GM20000 (cell line): ENCODE results near the gene LMX1A.

Experiments used
- DNase-seq: peaks from one replicate; pipeline ENCODE4 v3.0.0; 2012; ENCODE audit warnings: low spot score
- TF ChIP-seq, protein P1 (sequence below): IDR thresholded peaks from 2 replicates; pipeline ENCODE4 v1.5.1; 2012; ENCODE audit warnings: mild to moderate bottlenecking, control low read depth; ENCODE audit errors: extremely low read depth, missing control alignments

Gene LMX1A

GRCh38 chr1:165325460-165326203, 30.9 kb downstream of the LMX1A start:
- TF ChIP-seq, protein P1, sequence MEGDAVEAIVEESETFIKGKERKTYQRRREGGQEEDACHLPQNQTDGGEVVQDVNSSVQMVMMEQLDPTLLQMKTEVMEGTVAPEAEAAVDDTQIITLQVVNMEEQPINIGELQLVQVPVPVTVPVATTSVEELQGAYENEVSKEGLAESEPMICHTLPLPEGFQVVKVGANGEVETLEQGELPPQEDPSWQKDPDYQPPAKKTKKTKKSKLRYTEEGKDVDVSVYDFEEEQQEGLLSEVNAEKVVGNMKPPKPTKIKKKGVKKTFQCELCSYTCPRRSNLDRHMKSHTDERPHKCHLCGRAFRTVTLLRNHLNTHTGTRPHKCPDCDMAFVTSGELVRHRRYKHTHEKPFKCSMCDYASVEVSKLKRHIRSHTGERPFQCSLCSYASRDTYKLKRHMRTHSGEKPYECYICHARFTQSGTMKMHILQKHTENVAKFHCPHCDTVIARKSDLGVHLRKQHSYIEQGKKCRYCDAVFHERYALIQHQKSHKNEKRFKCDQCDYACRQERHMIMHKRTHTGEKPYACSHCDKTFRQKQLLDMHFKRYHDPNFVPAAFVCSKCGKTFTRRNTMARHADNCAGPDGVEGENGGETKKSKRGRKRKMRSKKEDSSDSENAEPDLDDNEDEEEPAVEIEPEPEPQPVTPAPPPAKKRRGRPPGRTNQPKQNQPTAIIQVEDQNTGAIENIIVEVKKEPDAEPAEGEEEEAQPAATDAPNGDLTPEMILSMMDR, result no peak
- no peak for DNase-seq

GRCh38 chr1:165324050-165324449, 32.5 kb downstream of the LMX1A start:
- TF ChIP-seq, protein P1, result no peak

GRCh38 chr1:165317612-165318011, 38.9 kb downstream of the LMX1A start:
- DNase-seq, result no peak

More at GRCh38 chr1:165324050-165324449, 32.5 kb downstream of the LMX1A start:
- no peak for DNase-seq

GRCh38 chr1:165316153-165316772, 40.3 kb downstream of the LMX1A start:
- TF ChIP-seq, protein P1, result no peak
- no peak for DNase-seq

More at GRCh38 chr1:165317612-165318011, 38.9 kb downstream of the LMX1A start:
- TF ChIP-seq, protein P1, result no peak

GRCh38 chr1:165315481-165315880, 41.0 kb downstream of the LMX1A start:
- TF ChIP-seq, protein P1, result no peak
- no peak for DNase-seq

DNA sequence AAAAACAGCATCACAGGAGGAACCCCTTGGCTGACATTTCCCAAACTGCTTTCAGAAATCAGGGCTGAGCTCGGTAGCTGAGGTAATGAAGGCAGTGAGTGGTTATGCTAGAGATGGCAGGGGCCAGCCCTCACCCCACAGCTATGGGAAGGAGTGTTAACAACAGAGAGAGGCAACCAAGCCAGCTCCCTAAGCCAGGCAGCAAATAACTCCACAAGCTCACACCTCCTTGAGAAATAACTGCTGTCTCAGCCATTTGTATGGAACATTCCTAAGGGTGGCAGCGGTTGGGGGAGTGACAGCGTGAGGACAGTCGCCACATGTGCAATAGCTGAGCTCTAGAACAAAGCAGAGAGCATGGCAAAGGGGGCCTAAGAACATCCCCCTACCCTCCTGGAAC, 42.6 kb downstream of the LMX1A start:
- DNase-seq, result no peak
- TF ChIP-seq, protein P1, result no peak

GRCh38 chr1:165312591-165312990, 43.9 kb downstream of the LMX1A start:
- TF ChIP-seq, protein P1, result no peak
- no peak for DNase-seq
